Liver (tissue), 9 donors: Measurements from ENCODE around the gene CAMKMT. TPM values are rescaled to one million over a fixed set of nuclear protein-coding genes. Genes with fewer than 3 reads are reported as not detected.

Source experiments
- DNase-seq: peaks from one replicate; pipeline ENCODE4 v3.0.0-alpha.2; 2017; ENCODE audit warnings: low spot score
- H3K27ac ChIP-seq, 2 donors: one replicate each; pipeline ENCODE4 v1.7.0; 2013; ENCODE audit warnings: inconsistent platforms in 2 of 2, low read length in 2 of 2, control low read depth in 1 of 2, low read depth in 1 of 2, mild to moderate bottlenecking in 1 of 2
- H3K27me3 ChIP-seq, 4 donors: one replicate each; pipeline versions ENCODE4 v1.6.1 to v1.7.0; 2013; ENCODE audit warnings: low read length in 3 of 4, inconsistent platforms in 1 of 4, mild to moderate bottlenecking in 1 of 4, moderate library complexity in 1 of 4; ENCODE audit not compliant: control insufficient read depth in 4 of 4, insufficient read depth in 4 of 4
- H3K36me3 ChIP-seq, 4 donors: one replicate each; pipeline versions ENCODE4 v1.6.1 to v1.7.0; 2013; ENCODE audit warnings: low read length in 3 of 4, mild to moderate bottlenecking in 3 of 4, low read depth in 1 of 4, moderate library complexity in 1 of 4; ENCODE audit not compliant: control insufficient read depth in 4 of 4, insufficient read depth in 3 of 4
- H3K4me1 ChIP-seq, 4 donors: one replicate each; pipeline versions ENCODE4 v1.6.1 to v1.7.0; 2013; ENCODE audit warnings: low read length in 3 of 4, mild to moderate bottlenecking in 3 of 4, moderate library complexity in 1 of 4; ENCODE audit not compliant: control insufficient read depth in 4 of 4, insufficient read depth in 4 of 4
- H3K4me3 ChIP-seq, 3 donors: one replicate each; pipeline versions ENCODE4 v1.6.1 to v1.7.0; 2013; ENCODE audit warnings: low read length in 3 of 3, control low read depth in 1 of 3, low read depth in 1 of 3, mild to moderate bottlenecking in 1 of 3
- H3K9ac ChIP-seq, 2 donors: one replicate each; pipeline ENCODE4 v1.7.0; 2013; ENCODE audit warnings: low read length in 2 of 2, mild to moderate bottlenecking in 2 of 2, moderate library complexity in 2 of 2, control low read depth in 1 of 2, low read depth in 1 of 2
- H3K9me3 ChIP-seq, 4 donors: one replicate each; pipeline versions ENCODE4 v1.6.1 to v1.7.0; 2013; ENCODE audit warnings: low read length in 3 of 4; ENCODE audit not compliant: control insufficient read depth in 4 of 4
- EGR1 ChIP-seq, 2 donors: IDR thresholded peaks; 2 replicates each; pipeline ENCODE4 v1.6.1; 2016 to 2018; ENCODE audit warnings: antibody characterized with exemption in 2 of 2, low read depth in 2 of 2
- FOXA1 ChIP-seq: IDR thresholded peaks from 2 replicates; pipeline ENCODE4 v1.6.1; 2016; ENCODE audit warnings: antibody characterized with exemption
- FOXA2 ChIP-seq: IDR thresholded peaks from 2 replicates; pipeline ENCODE4 v1.6.1; 2016; ENCODE audit warnings: antibody characterized with exemption
- GABPA ChIP-seq, 2 donors: IDR thresholded peaks in 1 of 2; conservative IDR thresholded peaks in 1 of 2; 2 replicates each; pipeline ENCODE4 v1.6.1; 2016; ENCODE audit warnings: antibody characterized with exemption in 2 of 2, mild to moderate bottlenecking in 1 of 2, moderate library complexity in 1 of 2
- HNF4A ChIP-seq, 2 donors: conservative IDR thresholded peaks; 2 replicates each; pipeline ENCODE4 v1.6.1; 2016; ENCODE audit warnings: antibody characterized with exemption in 2 of 2, mild to moderate bottlenecking in 2 of 2
- HNF4G ChIP-seq: IDR thresholded peaks from 2 replicates; pipeline ENCODE4 v1.6.1; 2016; ENCODE audit warnings: antibody characterized with exemption
- JUND ChIP-seq, 2 donors: IDR thresholded peaks; 2 replicates each; pipeline ENCODE4 v1.6.1; 2016; ENCODE audit warnings: antibody characterized with exemption in 2 of 2
- MAX ChIP-seq: IDR thresholded peaks from 2 replicates; pipeline ENCODE4 v1.6.1; 2016; ENCODE audit warnings: antibody characterized with exemption
- NR2F2 ChIP-seq: IDR thresholded peaks from 2 replicates; pipeline ENCODE4 v1.6.1; 2016; ENCODE audit warnings: antibody characterized with exemption
- RAD21 ChIP-seq, 2 donors: IDR thresholded peaks; 2 replicates each; pipeline ENCODE4 v1.6.1; 2016; ENCODE audit warnings: antibody characterized with exemption in 2 of 2, mild to moderate bottlenecking in 2 of 2
- REST ChIP-seq: IDR thresholded peaks from 2 replicates; pipeline ENCODE4 v1.6.1; 2016; ENCODE audit warnings: antibody characterized with exemption, mild to moderate bottlenecking
- RXRA ChIP-seq, 2 donors: IDR thresholded peaks; 2 replicates each; pipeline ENCODE4 v1.6.1; 2017 to 2018; ENCODE audit warnings: antibody characterized with exemption in 2 of 2, mild to moderate bottlenecking in 1 of 2
- SP1 ChIP-seq: IDR thresholded peaks from 2 replicates; pipeline ENCODE4 v1.6.1; 2018; ENCODE audit warnings: antibody characterized with exemption, mild to moderate bottlenecking
- TAF1 ChIP-seq: conservative IDR thresholded peaks from 2 replicates; pipeline ENCODE4 v1.6.1; 2016; ENCODE audit warnings: antibody characterized with exemption, mild to moderate bottlenecking
- YY1 ChIP-seq: IDR thresholded peaks from 2 replicates; pipeline ENCODE4 v1.6.1; 2016; ENCODE audit warnings: antibody characterized with exemption, mild to moderate bottlenecking
- WGBS: extraction: QIAGEN DNeasy Blood & Tissue Kit; methylation state at CpG from one replicate; pipeline ENCODE4 v1.1.7; 2013; 5-methylcytosine and 5-hydroxymethylcytosine counted together
- polyA plus RNA-seq, 2 donors: library from polyadenylated mRNA; stranded (reverse) in 1 of 2; unstranded in 1 of 2; fragments of 200-250 nt in 1 of 2; fragments of >200 nt in 1 of 2; fragmentation: Nextera tagmentation in 1 of 2; extraction: Ambion mirVana in 1 of 2; gene quantifications; one replicate each; pipeline versions ENCODE4 v1.2.1 to v1.2.3, GENCODE V29; 2013 to 2015
- total RNA-seq, 2 donors: library from RNA; depleted of rRNA; stranded (reverse); fragments of >200 nt; gene quantifications; one replicate each; pipeline ENCODE4 v1.2.3, GENCODE V29; 2014
- TF ChIP-seq, protein P1 (sequence below): fragments of 150-350 bp; IDR thresholded peaks from 2 replicates; pipeline ENCODE4 v1.5.1; 2017; ENCODE audit warnings: improper control_type of control experiment, low read depth, low read length; ENCODE audit not compliant: missing input control
- TF ChIP-seq, protein P2 (sequence below): IDR thresholded peaks from 2 replicates; pipeline ENCODE4 v1.6.1; 2016; ENCODE audit warnings: antibody characterized with exemption
- TF ChIP-seq, protein P3 (sequence below): IDR thresholded peaks from 2 replicates; pipeline ENCODE4 v1.6.1; 2016; ENCODE audit warnings: antibody characterized with exemption
- donor health status: healthy.
- donor health status: healthy.
- donor health status: healthy.
- donor health status: healthy.
- donor health status: healthy.

CAMKMT gene
- total and polyA plus RNA-seq, 4 donors: 1.5 to 12.7 (median 7.1) TPM

- DNase-seq: no peak
- Histone ChIP-seq H3K4me1 (peaks cover 0 to 2% (median 0%) of the 10 kb centered on the region in 4 donors), H3K4me3 (no peak overlapping the region), H3K27ac (no peak overlapping the region), H3K36me3 (no peaks in the 10 kb centered on the region), H3K9ac (no peak overlapping the region), H3K9me3 (peaks cover 0 to 10% (median 3%) of the 10 kb centered on the region in 4 donors), H3K27me3 (no peaks in the 10 kb centered on the region)
- TF ChIP-seq NR2F2 (no peak), FOXA1 (no peak), RAD21 (IDR thresholded peaks at IDR 0.05) (no peak), YY1 (no peak), MAX (no peak), HNF4A (conservative IDR thresholded peaks at IDR 0.05) (no peak), JUND (IDR thresholded peaks at IDR 0.05) (no peak), EGR1 (IDR thresholded peaks at IDR 0.05; ENCODE audit: low read depth in 2 of 2) (no peak), REST (no peak), GABPA (IDR thresholded peaks at IDR 0.05 in 1 of 2, conservative IDR thresholded peaks at IDR 0.05 in 1 of 2) (no peak), FOXA2 (no peak), TAF1 (no peak), SP1 (no peak), HNF4G (no peak), RXRA (IDR thresholded peaks at IDR 0.05) (no peak)
- TF ChIP-seq, protein P1, sequence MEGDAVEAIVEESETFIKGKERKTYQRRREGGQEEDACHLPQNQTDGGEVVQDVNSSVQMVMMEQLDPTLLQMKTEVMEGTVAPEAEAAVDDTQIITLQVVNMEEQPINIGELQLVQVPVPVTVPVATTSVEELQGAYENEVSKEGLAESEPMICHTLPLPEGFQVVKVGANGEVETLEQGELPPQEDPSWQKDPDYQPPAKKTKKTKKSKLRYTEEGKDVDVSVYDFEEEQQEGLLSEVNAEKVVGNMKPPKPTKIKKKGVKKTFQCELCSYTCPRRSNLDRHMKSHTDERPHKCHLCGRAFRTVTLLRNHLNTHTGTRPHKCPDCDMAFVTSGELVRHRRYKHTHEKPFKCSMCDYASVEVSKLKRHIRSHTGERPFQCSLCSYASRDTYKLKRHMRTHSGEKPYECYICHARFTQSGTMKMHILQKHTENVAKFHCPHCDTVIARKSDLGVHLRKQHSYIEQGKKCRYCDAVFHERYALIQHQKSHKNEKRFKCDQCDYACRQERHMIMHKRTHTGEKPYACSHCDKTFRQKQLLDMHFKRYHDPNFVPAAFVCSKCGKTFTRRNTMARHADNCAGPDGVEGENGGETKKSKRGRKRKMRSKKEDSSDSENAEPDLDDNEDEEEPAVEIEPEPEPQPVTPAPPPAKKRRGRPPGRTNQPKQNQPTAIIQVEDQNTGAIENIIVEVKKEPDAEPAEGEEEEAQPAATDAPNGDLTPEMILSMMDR: no peak
- TF ChIP-seq, protein P2, sequence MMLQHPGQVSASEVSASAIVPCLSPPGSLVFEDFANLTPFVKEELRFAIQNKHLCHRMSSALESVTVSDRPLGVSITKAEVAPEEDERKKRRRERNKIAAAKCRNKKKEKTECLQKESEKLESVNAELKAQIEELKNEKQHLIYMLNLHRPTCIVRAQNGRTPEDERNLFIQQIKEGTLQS: no peak
- TF ChIP-seq, protein P3, sequence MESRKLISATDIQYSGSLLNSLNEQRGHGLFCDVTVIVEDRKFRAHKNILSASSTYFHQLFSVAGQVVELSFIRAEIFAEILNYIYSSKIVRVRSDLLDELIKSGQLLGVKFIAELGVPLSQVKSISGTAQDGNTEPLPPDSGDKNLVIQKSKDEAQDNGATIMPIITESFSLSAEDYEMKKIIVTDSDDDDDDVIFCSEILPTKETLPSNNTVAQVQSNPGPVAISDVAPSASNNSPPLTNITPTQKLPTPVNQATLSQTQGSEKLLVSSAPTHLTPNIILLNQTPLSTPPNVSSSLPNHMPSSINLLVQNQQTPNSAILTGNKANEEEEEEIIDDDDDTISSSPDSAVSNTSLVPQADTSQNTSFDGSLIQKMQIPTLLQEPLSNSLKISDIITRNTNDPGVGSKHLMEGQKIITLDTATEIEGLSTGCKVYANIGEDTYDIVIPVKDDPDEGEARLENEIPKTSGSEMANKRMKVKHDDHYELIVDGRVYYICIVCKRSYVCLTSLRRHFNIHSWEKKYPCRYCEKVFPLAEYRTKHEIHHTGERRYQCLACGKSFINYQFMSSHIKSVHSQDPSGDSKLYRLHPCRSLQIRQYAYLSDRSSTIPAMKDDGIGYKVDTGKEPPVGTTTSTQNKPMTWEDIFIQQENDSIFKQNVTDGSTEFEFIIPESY: no peak
- 97% methylated on average over 1 of the region's 1 CpG for WGBS
These were observed 157.3 kb downstream of the CAMKMT start for GRCh38 chr2:44519026-44519425.
